Mucosa of descending colon (tissue), 3 donors: Measurements from ENCODE around the gene RETN. TPM values are rescaled to one million over a fixed set of nuclear protein-coding genes. Genes with fewer than 3 reads are reported as not detected.

Experiments
- ATAC-seq: fragments of 200-7000 bp; cut with Tn5 transposase; one replicate; pipeline ENCODE4 v1.9.1; 2020; ENCODE audit warnings: mild to moderate bottlenecking, moderate library complexity
- DNase-seq, 3 donors: peaks; one replicate each; pipeline ENCODE4 v3.0.0-alpha.2; 2020
- H3K36me3 ChIP-seq: fragments of 200-600 bp; one replicate; pipeline ENCODE4 v1.8.0; 2021; ENCODE audit warnings: low read depth, mild to moderate bottlenecking
- H3K4me1 ChIP-seq: fragments of 200-600 bp; one replicate; pipeline ENCODE4 v1.8.0; 2021; ENCODE audit warnings: low read depth, mild to moderate bottlenecking
- H3K4me3 ChIP-seq: fragments of 200-600 bp; one replicate; pipeline ENCODE4 v1.8.0; 2021; ENCODE audit warnings: mild to moderate bottlenecking
- H3K9me3 ChIP-seq: fragments of 200-600 bp; one replicate; pipeline ENCODE4 v1.8.0; 2021; ENCODE audit warnings: mild to moderate bottlenecking
- CTCF ChIP-seq: fragments of 200-600 bp; IDR thresholded peaks from one replicate; pipeline ENCODE4 v1.8.0; 2022; ENCODE audit warnings: antibody characterized with exemption, mild to moderate bottlenecking
- intact Hi-C, 2 donors: fragments of 100-400 bp; cut with DNase I in 1 of 2; cut with micrococcal nuclease in 1 of 2; formaldehyde crosslinking; loops; one replicate each; pipeline versions ENCODE4 v1.11.0 to v1.11.1; 2022; cut with DNase I, micrococcal nuclease
- total RNA-seq, 3 donors: library from RNA; stranded (reverse); fragmentation: NEBNext Ultra II Directional in 2 of 3; extraction: Animal tissue kit (Norgen Biotek cat#: 25700) in 2 of 3; gene quantifications; one replicate each; pipeline versions ENCODE4 v1.2.1 to v1.2.4, GENCODE V29; 2021 to 2023
- donor health status: DM: no; HTN: no; CAD: no; lungs with moderate emphysema.
- donor health status: DM: no; HTN: no; CAD: no.
- donor health status: DM: no; HTN: yes; CAD: no.

RETN gene
- total RNA-seq, 3 donors from 2014 or later: not detected

- no peaks in the 10 kb centered on the region for H3K36me3 ChIP-seq
- DNase-seq (peak; percentile 55 to 87 (median 69)), ATAC-seq (peak; percentile 85)
- no peak for TF ChIP-seq CTCF
- no peak overlapping the region for H3K4me3 ChIP-seq
- H3K9me3 ChIP-seq: no peaks in the 10 kb centered on the region
- no peaks in the 10 kb centered on the region for H3K4me1 ChIP-seq
- intact Hi-C loops: no loop called here
Observed at GRCh38 chr19:7705387-7706187, 36.7 kb downstream of the RETN start.

- DNase-seq: no peak
- ATAC-seq: no peak
- Histone ChIP-seq H3K9me3 (no peaks in the 10 kb centered on the region), H3K36me3 (no peaks in the 10 kb centered on the region), H3K4me3 (no peak overlapping the region), H3K4me1 (no peaks in the 10 kb centered on the region)
- intact Hi-C loops: no loop called here
- TF ChIP-seq CTCF: no peak
Observed at GRCh38 chr19:7706188-7706954, 37.5 kb downstream of the RETN start.

- Histone ChIP-seq H3K36me3 (no peaks in the 10 kb centered on the region), H3K4me3 (no peak overlapping the region), H3K9me3 (no peaks in the 10 kb centered on the region), H3K4me1 (no peaks in the 10 kb centered on the region)
- DNase-seq: no peak
- intact Hi-C loops: no loop called here
- ATAC-seq: no peak
- no peak for TF ChIP-seq CTCF
Observed at GRCh38 chr19:7706955-7707456, 38.2 kb downstream of the RETN start.

- DNase-seq (no peak), ATAC-seq (no peak)
- H3K9me3 ChIP-seq: no peaks in the 10 kb centered on the region
- no peak overlapping the region for H3K4me3 ChIP-seq
- no peaks in the 10 kb centered on the region for H3K4me1 ChIP-seq
- H3K36me3 ChIP-seq: no peaks in the 10 kb centered on the region
- TF ChIP-seq CTCF: no peak
- intact Hi-C loops: no loop called here
Observed at GRCh38 chr19:7709932-7710460, 41.1 kb downstream of the RETN start.

GRCh38 chr19:7710616-7711015 lies 41.8 kb downstream of the RETN start:
- ATAC-seq: no peak
- H3K9me3 ChIP-seq: no peaks in the 10 kb centered on the region
- no peaks in the 10 kb centered on the region for H3K36me3 ChIP-seq
- intact Hi-C loops: no loop called here
- no peak for DNase-seq
- H3K4me1 ChIP-seq: no peaks in the 10 kb centered on the region
- TF ChIP-seq CTCF: no peak
- H3K4me3 ChIP-seq: no peak overlapping the region
